PC-9 (cell line): ENCODE measurements around the gene PADI3. TPM values are rescaled to one million over a fixed set of nuclear protein-coding genes. Genes with fewer than 3 reads are reported as not detected.

Source experiments
- BruUV-seq: library from RNA; stranded (reverse); fragments of 400-500 nt; replicated peaks from 2 replicates; lab custom pipeline; 2021; lab: Mats Ljungman, UMichigan
- CTCF ChIA-PET: fragments of 300-600 bp; sonication (Branson Sonifier 250); formaldehyde crosslinking; loops from one replicate; lab custom pipeline; 2022; ENCODE audit warnings: antibody characterized with exemption; lab: Charles Lee
- POLR2A ChIA-PET: fragments of 300-600 bp; sonication (Branson Sonifier 250); formaldehyde crosslinking; loops from one replicate; lab custom pipeline; 2022; ENCODE audit warnings: antibody characterized with exemption; ENCODE audit not compliant: unreplicated experiment; lab: Charles Lee
- DNase-seq, 2 experiments: peaks; one replicate each; pipeline versions ENCODE4 v3.0.0 to v3.0.0-alpha.2; 2015 to 2022; ENCODE audit warnings: mixed read lengths in 1 of 2
- H2AFZ ChIP-seq: fragments of 200-600 bp; sonication (generic); 2 replicates; pipeline ENCODE4 v1.8.1; 2017; ENCODE audit warnings: antibody characterized with exemption
- H3F3A ChIP-seq: fragments of 200-600 bp; sonication (generic); 2 replicates; pipeline ENCODE4 v1.8.1; 2017; ENCODE audit warnings: antibody characterized with exemption, mild to moderate bottlenecking, low read depth; ENCODE audit not compliant: insufficient read depth
- H3K27ac ChIP-seq: fragments of 200-600 bp; sonication (generic); 2 replicates; pipeline ENCODE4 v1.6.1; 2016; ENCODE audit warnings: mixed run types
- H3K27me3 ChIP-seq: fragments of 200-600 bp; sonication (generic); 2 replicates; pipeline ENCODE4 v1.6.1; 2016; ENCODE audit warnings: low read depth, mixed run types; ENCODE audit not compliant: insufficient read depth
- H3K36me3 ChIP-seq: fragments of 200-600 bp; sonication (generic); 2 replicates; pipeline ENCODE4 v1.6.1; 2016; ENCODE audit warnings: low read depth, mixed run types
- H3K4me1 ChIP-seq: fragments of 200-600 bp; sonication (generic); replicated peaks from 2 replicates; pipeline ENCODE4 v1.6.1; 2016; ENCODE audit warnings: mixed run types; ENCODE audit not compliant: insufficient read depth
- H3K4me2 ChIP-seq: fragments of 200-600 bp; sonication (generic); 2 replicates; pipeline ENCODE4 v1.6.1; 2017; ENCODE audit warnings: mixed run types
- H3K4me3 ChIP-seq: fragments of 200-600 bp; sonication (generic); 2 replicates; pipeline ENCODE4 v1.6.1; 2016; ENCODE audit warnings: mixed run types
- H3K79me2 ChIP-seq: fragments of 200-600 bp; sonication (generic); 2 replicates; pipeline ENCODE4 v1.6.1; 2017; ENCODE audit warnings: low read depth, mixed run types
- H3K9me2 ChIP-seq: fragments of 200-600 bp; sonication (generic); 2 replicates; pipeline ENCODE4 v1.8.1; 2017; ENCODE audit warnings: mild to moderate bottlenecking; ENCODE audit not compliant: insufficient read depth
- H3K9me3 ChIP-seq: fragments of 200-600 bp; sonication (generic); 2 replicates; pipeline ENCODE4 v1.8.1; 2016; ENCODE audit warnings: low read depth; ENCODE audit not compliant: insufficient read depth
- H4K20me1 ChIP-seq: fragments of 200-600 bp; sonication (generic); 2 replicates; pipeline ENCODE4 v1.8.1; 2017; ENCODE audit not compliant: insufficient read depth
- EZH2 ChIP-seq: fragments of 200-600 bp; sonication (generic); IDR thresholded peaks from 2 replicates; pipeline ENCODE4 v1.8.0; 2017; ENCODE audit warnings: antibody characterized with exemption, low read depth
- intact Hi-C: fragments of 100-400 bp; cut with micrococcal nuclease; formaldehyde crosslinking; loops from one replicate; pipeline ENCODE4 v1.10.0; 2022; ENCODE audit not compliant: unreplicated experiment
- microRNA-seq: library from miRNA; unstranded; fragments of <30 nt; microRNA quantifications from one replicate; pipeline ENCODE4 v1.2.0, GENCODE V29; 2021; ENCODE audit warnings: borderline number of aligned reads, borderline replicate concordance
- total RNA-seq: library from RNA; stranded (reverse); gene quantifications from 2 replicates; pipeline ENCODE4 v1.2.3, GENCODE V29; 2021
- TF ChIP-seq, protein P1 (sequence below): fragments of 200-600 bp; sonication (generic); conservative IDR thresholded peaks from 2 replicates; pipeline ENCODE4 v1.6.1; 2017; ENCODE audit warnings: mixed run types, antibody characterized with exemption, mild to moderate bottlenecking, moderate library complexity

Gene PADI3
- total RNA-seq, 1 experiment from 2014 or later = 5.0 TPM

DNA sequence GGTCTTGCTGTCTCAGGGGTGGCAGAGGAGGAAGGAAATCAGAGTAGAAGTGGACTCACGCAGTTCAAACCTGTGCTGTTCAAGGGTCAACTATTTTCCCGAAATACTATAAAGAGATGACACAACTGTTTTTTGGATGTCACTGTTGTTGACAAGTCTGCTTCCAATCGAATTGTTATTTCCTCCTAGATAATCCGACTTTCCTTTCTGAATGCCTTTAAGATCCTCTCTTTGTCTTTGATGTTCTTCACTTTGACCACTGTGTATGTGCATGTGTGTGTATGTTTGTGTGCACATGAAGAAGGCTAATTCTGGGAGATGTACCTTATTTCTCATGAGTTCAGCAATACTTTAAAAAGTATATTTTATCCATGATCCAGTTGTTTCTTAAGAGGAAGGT, 80.7 kb downstream of the PADI3 start:
- Histone ChIP-seq H3K27me3 (no peaks in the 10 kb centered on the region), H2AFZ (no peak overlapping the region), H3K36me3 (no peaks in the 10 kb centered on the region), H3K9me2 (no peaks in the 10 kb centered on the region), H3K27ac (no peak overlapping the region), H3F3A (no peaks in the 10 kb centered on the region), H3K4me3 (no peak overlapping the region), H4K20me1 (no peaks in the 10 kb centered on the region), H3K4me2 (no peak overlapping the region), H3K4me1 (no peaks in the 10 kb centered on the region), H3K79me2 (no peaks in the 10 kb centered on the region), H3K9me3 (no peaks in the 10 kb centered on the region)
- TF ChIP-seq, protein P1, sequence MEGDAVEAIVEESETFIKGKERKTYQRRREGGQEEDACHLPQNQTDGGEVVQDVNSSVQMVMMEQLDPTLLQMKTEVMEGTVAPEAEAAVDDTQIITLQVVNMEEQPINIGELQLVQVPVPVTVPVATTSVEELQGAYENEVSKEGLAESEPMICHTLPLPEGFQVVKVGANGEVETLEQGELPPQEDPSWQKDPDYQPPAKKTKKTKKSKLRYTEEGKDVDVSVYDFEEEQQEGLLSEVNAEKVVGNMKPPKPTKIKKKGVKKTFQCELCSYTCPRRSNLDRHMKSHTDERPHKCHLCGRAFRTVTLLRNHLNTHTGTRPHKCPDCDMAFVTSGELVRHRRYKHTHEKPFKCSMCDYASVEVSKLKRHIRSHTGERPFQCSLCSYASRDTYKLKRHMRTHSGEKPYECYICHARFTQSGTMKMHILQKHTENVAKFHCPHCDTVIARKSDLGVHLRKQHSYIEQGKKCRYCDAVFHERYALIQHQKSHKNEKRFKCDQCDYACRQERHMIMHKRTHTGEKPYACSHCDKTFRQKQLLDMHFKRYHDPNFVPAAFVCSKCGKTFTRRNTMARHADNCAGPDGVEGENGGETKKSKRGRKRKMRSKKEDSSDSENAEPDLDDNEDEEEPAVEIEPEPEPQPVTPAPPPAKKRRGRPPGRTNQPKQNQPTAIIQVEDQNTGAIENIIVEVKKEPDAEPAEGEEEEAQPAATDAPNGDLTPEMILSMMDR = no peak
- TF ChIP-seq EZH2 = no peak
- CTCF ChIA-PET = no interaction called here
- no peak for DNase-seq
- no TSS peak for BruUV-seq
- intact Hi-C loops = no loop called here
- POLR2A ChIA-PET = no interaction called here

DNA sequence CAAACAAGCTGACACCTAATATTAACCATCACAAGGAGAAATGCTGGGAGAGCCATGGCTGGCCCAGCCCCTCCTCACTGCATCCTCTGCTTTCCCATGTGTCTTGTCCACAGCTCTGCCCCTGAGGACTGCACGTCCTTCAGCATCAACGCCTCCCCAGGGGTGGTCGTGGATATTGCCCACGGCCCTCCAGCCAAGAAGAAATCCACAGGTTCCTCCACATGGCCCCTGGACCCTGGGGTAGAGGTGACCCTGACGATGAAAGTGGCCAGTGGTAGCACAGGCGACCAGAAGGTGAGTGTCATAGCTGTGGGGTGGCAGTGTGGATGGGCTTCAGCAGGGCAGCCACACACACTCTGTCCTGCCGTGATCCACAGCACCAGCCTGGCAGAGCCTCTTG, 82.0 kb downstream of the PADI3 start:
- no peaks in the 10 kb centered on the region for H3K27me3 ChIP-seq
- H3F3A ChIP-seq = no peaks in the 10 kb centered on the region
- no peaks in the 10 kb centered on the region for H3K9me3 ChIP-seq
- H4K20me1 ChIP-seq = no peaks in the 10 kb centered on the region
- DNase-seq = no peak
- BruUV-seq = no TSS peak
- TF ChIP-seq, protein P1 = no peak
- TF ChIP-seq EZH2 = no peak
- H3K4me3 ChIP-seq = no peak overlapping the region
- H3K9me2 ChIP-seq = no peaks in the 10 kb centered on the region
- ChIA-PET POLR2A (no interaction called here), CTCF (no interaction called here)
- H3K27ac ChIP-seq = no peak overlapping the region
- no peak overlapping the region for H2AFZ ChIP-seq
- no peaks in the 10 kb centered on the region for H3K4me1 ChIP-seq
- intact Hi-C loops = no loop called here
- H3K36me3 ChIP-seq = no peaks in the 10 kb centered on the region
- H3K4me2 ChIP-seq = no peak overlapping the region
- H3K79me2 ChIP-seq = no peaks in the 10 kb centered on the region

DNA sequence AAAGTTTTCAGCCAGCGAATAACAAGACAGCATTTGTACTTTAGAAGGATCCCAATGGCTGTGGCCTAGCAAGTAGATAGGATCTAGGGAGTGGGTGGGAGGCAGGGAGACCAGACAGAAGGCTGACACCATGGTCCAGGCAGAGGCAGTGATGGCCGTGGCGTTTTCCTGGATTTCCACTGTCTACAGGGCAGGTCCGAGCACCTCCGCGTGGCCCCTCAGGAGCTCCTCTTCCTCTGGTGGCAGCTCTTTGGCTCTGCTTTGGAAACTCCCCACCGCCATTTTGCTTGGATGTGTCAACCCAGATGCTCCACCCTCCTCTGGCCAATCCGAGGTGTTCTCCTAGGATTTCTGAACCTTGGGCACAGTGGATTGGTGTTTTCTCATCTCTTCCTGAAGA, 84.2 kb downstream of the PADI3 start:
- no peaks in the 10 kb centered on the region for H3K9me3 ChIP-seq
- no peaks in the 10 kb centered on the region for H3F3A ChIP-seq
- TF ChIP-seq, protein P1 = no peak
- TF ChIP-seq EZH2 = no peak
- H3K4me2 ChIP-seq = no peak overlapping the region
- no peak overlapping the region for H3K27ac ChIP-seq
- no peaks in the 10 kb centered on the region for H3K79me2 ChIP-seq
- no peaks in the 10 kb centered on the region for H3K4me1 ChIP-seq
- H2AFZ ChIP-seq = no peak overlapping the region
- no peaks in the 10 kb centered on the region for H4K20me1 ChIP-seq
- no peaks in the 10 kb centered on the region for H3K27me3 ChIP-seq
- no TSS peak for BruUV-seq
- H3K4me3 ChIP-seq = no peak overlapping the region
- ChIA-PET POLR2A (no interaction called here), CTCF (no interaction called here)
- no peak for DNase-seq
- no peaks in the 10 kb centered on the region for H3K36me3 ChIP-seq
- intact Hi-C loops = no loop called here
- no peaks in the 10 kb centered on the region for H3K9me2 ChIP-seq

Small RNA genes within 50 kb of the gene (microRNA-seq; reads per million reads assigned to microRNA genes)
- gene MIR3972 = not detected

Other genes with a start within 250 kb of the PADI3 start
- 39.9 and 43.6 TPM in 2 replicates for gene ATP13A2, start 237.2 kb upstream of the PADI3 start, total RNA-seq
- 101 and 123 TPM in 2 replicates for gene SDHB, start 195.1 kb upstream of the PADI3 start, total RNA-seq
- 14.0 and 16.7 TPM in 2 replicates for gene PADI2, start 129.6 kb upstream of the PADI3 start, total RNA-seq
- gene PADI1, start 44.0 kb upstream of the PADI3 start, total RNA-seq = 27.7 and 28.3 TPM in 2 replicates
- 3.1 and 7.7 TPM in 2 replicates for gene PADI4, start 59.1 kb downstream of the PADI3 start, total RNA-seq
- 0.20 TPM in 1 of 2 replicates, not detected in the other for gene PADI6, start 123.1 kb downstream of the PADI3 start, total RNA-seq
- gene RCC2, start 190.6 kb downstream of the PADI3 start, total RNA-seq = 158 and 170 TPM in 2 replicates